Measurements from ENCODE around the gene EBF3.

The EBF3 gene

GRCh38 chr10:129914153-129914855, 49.8 kb downstream of the EBF3 start:
- DNase-seq (ENCODE audit: low read depth): no peak
- no peak for TF ChIP-seq CTCF (IDR thresholded peaks at IDR 0.05; ENCODE audit: low read depth, low read length, missing control alignments)

GRCh38 chr10:129912986-129913695, 50.9 kb downstream of the EBF3 start:
- TF ChIP-seq CTCF (IDR thresholded peaks at IDR 0.05; ENCODE audit: low read depth, low read length, missing control alignments): no peak
- no peak for DNase-seq (ENCODE audit: low read depth)
- H3K4me3 ChIP-seq (ENCODE audit: low read depth, low read length): no peak overlapping the region

More at GRCh38 chr10:129914153-129914855, 49.8 kb downstream of the EBF3 start:
- H3K4me3 ChIP-seq (ENCODE audit: low read depth, low read length): no peak overlapping the region

- no peak for DNase-seq (ENCODE audit: low read depth)
- H3K4me3 ChIP-seq (ENCODE audit: low read depth, low read length): no peak overlapping the region
- TF ChIP-seq CTCF (IDR thresholded peaks at IDR 0.05; ENCODE audit: low read depth, low read length, missing control alignments): no peak
Observed at GRCh38 chr10:129912166-129912917, 51.7 kb downstream of the EBF3 start.

GRCh38 chr10:129911451-129912165, 52.5 kb downstream of the EBF3 start:
- no peak overlapping the region for H3K4me3 ChIP-seq (ENCODE audit: low read depth, low read length)
- no peak for DNase-seq (ENCODE audit: low read depth)
- no peak for TF ChIP-seq CTCF (IDR thresholded peaks at IDR 0.05; ENCODE audit: low read depth, low read length, missing control alignments)

- no peak for DNase-seq (ENCODE audit: low read depth)
- H3K4me3 ChIP-seq (ENCODE audit: low read depth, low read length): no peak overlapping the region
- no peak for TF ChIP-seq CTCF (IDR thresholded peaks at IDR 0.05; ENCODE audit: low read depth, low read length, missing control alignments)
Observed at GRCh38 chr10:129910861-129911260, 53.2 kb downstream of the EBF3 start.

- DNase-seq (ENCODE audit: low read depth): no peak
- no peak overlapping the region for H3K4me3 ChIP-seq (ENCODE audit: low read depth, low read length)
- no peak for TF ChIP-seq CTCF (IDR thresholded peaks at IDR 0.05; ENCODE audit: low read depth, low read length, missing control alignments)
Observed at GRCh38 chr10:129909531-129910256, 54.4 kb downstream of the EBF3 start.
